NB4 (cell line): Measurements from ENCODE around the gene NR3C1.

Experiments
- DNase-seq: peaks from one replicate; pipeline ENCODE4 v3.0.0; 2010; ENCODE audit warnings: low read depth
- H3K4me3 ChIP-seq: one replicate; pipeline ENCODE4 v1.5.1; 2011; ENCODE audit warnings: mild to moderate bottlenecking, low read depth, low read length, moderate library complexity
- MYC ChIP-seq: IDR thresholded peaks from 2 replicates; pipeline ENCODE4 v1.6.1; 2011; ENCODE audit warnings: low read depth, low read length
- POLR2A ChIP-seq: IDR thresholded peaks from 2 replicates; pipeline ENCODE4 v1.6.1; 2011; ENCODE audit warnings: mild to moderate bottlenecking; ENCODE audit not compliant: insufficient read length; ENCODE audit errors: extremely low read depth
- TF ChIP-seq, protein P1 (sequence below): IDR thresholded peaks from one replicate; pipeline ENCODE4 v1.5.1; 2012; ENCODE audit warnings: low read depth, low read length
- TF ChIP-seq, protein P2 (sequence below): IDR thresholded peaks from 2 replicates; pipeline ENCODE4 v1.6.1; 2011; ENCODE audit warnings: low read depth, low read length

The NR3C1 gene

DNA sequence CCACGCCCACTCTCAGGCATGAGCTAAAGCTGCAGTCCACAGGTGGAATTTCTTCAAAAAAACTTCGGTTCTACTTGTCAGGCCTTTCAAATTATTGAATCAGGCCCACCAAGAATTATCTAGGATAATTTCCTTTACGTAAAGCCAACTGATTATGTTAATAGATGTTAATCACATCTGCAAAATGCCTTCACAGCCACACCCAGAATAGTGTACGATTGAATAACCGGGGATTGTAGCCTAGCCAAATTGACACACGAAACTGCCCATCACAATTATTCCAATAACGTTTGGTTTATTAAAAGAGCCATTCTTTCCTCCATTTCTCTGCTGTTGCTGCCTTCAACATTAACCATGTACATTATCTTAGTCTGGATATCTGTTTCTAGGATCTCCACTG lies 148.7 kb downstream of the NR3C1 start:
- no peak overlapping the region for H3K4me3 ChIP-seq
- no peak for DNase-seq
- no peak for TF ChIP-seq POLR2A
- TF ChIP-seq, protein P1, sequence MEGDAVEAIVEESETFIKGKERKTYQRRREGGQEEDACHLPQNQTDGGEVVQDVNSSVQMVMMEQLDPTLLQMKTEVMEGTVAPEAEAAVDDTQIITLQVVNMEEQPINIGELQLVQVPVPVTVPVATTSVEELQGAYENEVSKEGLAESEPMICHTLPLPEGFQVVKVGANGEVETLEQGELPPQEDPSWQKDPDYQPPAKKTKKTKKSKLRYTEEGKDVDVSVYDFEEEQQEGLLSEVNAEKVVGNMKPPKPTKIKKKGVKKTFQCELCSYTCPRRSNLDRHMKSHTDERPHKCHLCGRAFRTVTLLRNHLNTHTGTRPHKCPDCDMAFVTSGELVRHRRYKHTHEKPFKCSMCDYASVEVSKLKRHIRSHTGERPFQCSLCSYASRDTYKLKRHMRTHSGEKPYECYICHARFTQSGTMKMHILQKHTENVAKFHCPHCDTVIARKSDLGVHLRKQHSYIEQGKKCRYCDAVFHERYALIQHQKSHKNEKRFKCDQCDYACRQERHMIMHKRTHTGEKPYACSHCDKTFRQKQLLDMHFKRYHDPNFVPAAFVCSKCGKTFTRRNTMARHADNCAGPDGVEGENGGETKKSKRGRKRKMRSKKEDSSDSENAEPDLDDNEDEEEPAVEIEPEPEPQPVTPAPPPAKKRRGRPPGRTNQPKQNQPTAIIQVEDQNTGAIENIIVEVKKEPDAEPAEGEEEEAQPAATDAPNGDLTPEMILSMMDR = no peak
- TF ChIP-seq, protein P2, sequence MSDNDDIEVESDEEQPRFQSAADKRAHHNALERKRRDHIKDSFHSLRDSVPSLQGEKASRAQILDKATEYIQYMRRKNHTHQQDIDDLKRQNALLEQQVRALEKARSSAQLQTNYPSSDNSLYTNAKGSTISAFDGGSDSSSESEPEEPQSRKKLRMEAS = no peak
- no peak for TF ChIP-seq MYC

DNA sequence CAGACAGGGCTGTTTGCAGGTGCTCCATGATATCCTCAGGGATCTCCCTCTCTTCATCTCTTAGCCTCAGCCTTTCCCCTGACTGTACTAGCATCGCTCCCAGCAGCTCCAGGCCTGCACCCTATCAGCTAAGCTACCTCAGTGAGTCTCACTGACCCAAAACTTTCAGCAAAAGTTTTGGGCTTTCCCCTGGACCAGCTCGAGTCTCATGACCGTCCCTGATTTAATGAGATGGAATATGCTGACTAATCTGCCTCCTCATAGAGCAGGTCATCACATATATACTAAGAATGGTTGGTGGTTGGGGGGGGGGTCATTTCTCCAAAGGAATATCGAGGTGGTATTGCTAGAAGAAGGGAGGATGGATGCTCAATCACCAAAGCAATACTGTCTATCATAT lies 151.5 kb downstream of the NR3C1 start:
- H3K4me3 ChIP-seq = no peak overlapping the region
- TF ChIP-seq, protein P2 = no peak
- no peak for TF ChIP-seq POLR2A
- no peak for TF ChIP-seq MYC
- TF ChIP-seq, protein P1 = no peak
- no peak for DNase-seq

DNA sequence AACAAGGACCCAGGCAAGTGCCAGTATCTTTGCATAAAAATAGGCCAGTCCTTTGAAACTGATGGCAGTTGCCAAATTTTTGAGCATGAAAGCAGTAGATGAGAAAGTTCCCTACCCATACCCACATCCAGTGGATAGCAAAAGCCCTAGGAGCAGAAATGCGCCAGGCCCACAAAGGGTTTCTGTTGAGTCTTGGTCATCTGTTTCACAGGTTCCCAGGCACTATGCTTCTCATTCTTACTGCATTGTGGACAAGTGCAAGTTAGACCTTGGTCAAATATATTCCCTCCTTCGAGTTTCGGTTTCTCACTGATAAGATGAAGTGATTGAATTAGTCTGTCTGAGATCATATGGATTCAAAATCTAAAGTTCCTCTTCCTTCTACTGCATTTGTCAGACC lies 152.3 kb downstream of the NR3C1 start:
- TF ChIP-seq, protein P1 = no peak
- no peak for TF ChIP-seq POLR2A
- TF ChIP-seq, protein P2 = no peak
- TF ChIP-seq MYC = no peak
- H3K4me3 ChIP-seq = no peak overlapping the region
- DNase-seq = no peak

DNA sequence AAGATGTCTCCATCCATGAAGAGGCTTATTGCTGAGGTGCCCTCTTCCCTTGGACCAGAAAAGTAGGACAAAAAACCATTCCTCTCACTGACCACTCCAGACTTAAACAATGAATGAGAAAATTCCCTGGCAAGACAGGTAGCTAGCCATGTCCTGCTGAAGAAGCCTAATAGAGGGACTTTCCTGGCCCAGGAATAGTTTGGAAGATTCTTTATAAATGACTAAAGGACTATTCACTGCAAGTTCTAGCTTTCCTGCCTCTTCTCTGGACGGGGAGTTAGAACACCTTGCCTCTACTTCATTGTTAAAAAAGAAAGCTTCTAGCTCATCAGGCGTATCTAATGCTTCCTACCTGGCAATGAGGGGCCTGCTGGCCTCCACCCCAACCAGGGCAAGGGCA lies 153.6 kb downstream of the NR3C1 start:
- no peak for DNase-seq
- H3K4me3 ChIP-seq = no peak overlapping the region
- TF ChIP-seq, protein P1 = no peak
- TF ChIP-seq MYC (no peak), POLR2A (no peak)
- TF ChIP-seq, protein P2 = no peak

DNA sequence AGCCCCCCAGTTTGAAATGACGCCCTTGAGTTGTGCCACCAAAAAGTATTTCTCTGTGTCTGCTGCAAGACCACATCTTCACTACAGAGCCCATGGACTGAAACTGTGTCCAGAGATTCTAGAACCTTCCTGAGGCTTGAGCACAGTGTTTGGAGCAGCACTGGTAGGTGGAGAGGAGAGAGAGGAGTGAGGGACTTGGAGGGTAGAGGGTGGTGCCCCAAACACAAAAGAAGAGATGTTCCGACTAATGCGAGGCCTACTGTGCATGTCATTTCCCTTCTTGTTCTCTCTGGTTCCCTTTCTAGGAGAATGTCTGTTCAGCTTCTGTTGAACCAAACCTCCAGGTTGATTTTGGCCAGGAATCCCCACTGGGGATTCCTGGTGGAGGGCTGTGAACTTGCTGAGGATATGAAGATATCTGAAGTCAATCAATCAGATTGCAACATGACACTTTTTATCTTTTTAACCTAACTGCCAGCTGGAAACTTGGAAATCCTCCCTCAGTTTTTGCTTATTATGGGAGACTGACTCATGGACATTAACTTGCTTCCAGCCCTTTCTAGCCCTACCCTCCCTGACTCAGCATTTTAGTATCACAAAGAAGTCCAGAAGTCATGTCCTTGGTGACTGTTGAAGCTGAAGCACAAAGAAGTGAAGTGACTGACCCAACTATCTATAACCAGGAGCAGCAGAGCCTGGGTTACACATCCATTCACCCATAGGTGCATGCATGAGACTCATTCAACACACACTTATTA lies 154.5 kb downstream of the NR3C1 start:
- TF ChIP-seq POLR2A (no peak), MYC (no peak)
- TF ChIP-seq, protein P1 = no peak
- TF ChIP-seq, protein P2 = no peak
- H3K4me3 ChIP-seq = no peak overlapping the region
- peak; percentile 27 for DNase-seq

DNA sequence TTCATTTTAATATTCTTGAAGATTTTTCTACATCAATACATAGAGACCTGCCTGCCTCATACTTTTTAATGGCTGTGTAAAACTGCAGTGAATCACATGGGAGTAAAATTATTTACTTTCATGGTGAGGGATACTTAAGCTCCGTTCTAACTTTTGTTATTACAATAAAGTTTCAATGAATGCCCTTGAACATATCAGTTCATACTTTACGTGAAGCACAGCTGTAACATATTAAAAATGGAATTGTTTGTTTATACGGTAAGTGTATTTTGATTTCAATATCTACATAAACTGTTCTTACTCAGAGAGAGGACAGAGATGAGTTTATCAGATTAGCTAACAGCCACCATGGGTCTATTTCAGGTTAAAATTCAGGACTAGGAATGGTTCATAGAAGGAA lies 155.1 kb downstream of the NR3C1 start:
- no peak overlapping the region for H3K4me3 ChIP-seq
- no peak for TF ChIP-seq MYC
- TF ChIP-seq, protein P2 = no peak
- TF ChIP-seq, protein P1 = no peak
- TF ChIP-seq POLR2A = no peak
- no peak for DNase-seq
